GM12891 (cell line): Measurements from ENCODE around the gene ZNF845.
"Not testable (repeated sequence)": the region's sequence is repeated elsewhere in the genome, so short reads cannot be mapped to it uniquely, and the experiment has no call there.

Experiments
- POLR2A ChIP-seq: IDR thresholded peaks from 2 replicates; pipeline ENCODE4 v1.6.1; 2011; ENCODE audit warnings: low read depth, low read length, control low read depth
- POLR2AphosphoS5 ChIP-seq: IDR thresholded peaks from 2 replicates; pipeline ENCODE4 v1.6.1; 2011; ENCODE audit warnings: low read depth, low read length, control low read depth

DNA sequence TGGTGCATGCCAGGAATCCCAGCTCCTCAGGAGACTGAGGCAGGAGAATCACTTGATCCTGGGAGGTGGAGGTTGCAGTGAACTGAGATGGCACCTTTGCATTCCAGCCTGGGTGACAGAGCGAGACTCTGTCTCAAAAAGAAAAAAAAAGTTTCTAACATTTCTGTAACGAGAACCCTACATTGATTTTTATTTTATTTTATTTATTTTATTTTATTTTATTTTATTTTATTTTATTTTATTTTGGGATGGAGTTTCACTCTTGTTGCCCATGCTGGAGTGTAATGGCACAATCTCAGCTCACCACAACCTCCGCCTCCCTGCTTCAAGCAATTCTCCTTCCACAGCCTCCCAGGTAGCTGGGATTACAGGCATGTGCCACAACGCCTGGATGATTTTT lies 10.9 kb downstream of the ZNF845 start:
- TF ChIP-seq POLR2A, POLR2AphosphoS5: not testable (repeated sequence)
